Activated T-helper 1 cell treated with Interleukin-2 at 50 U/mL for 16 hours (primary cell): Measurements from ENCODE around the gene MTF2.

ENCODE experiments used
- DNase-seq: peaks from one replicate; pipeline ENCODE4 v3.0.0-alpha.2; 2020; ENCODE audit warnings: low read depth

Gene MTF2

GRCh38 chr1:93083979-93084378, 4.9 kb downstream of the MTF2 start:
- no peak for DNase-seq

- no peak for DNase-seq
These were observed 8.4 kb downstream of the MTF2 start for GRCh38 chr1:93087532-93087931.

- DNase-seq, result no peak
These were observed 14.4 kb downstream of the MTF2 start for GRCh38 chr1:93093332-93094006.

- no peak for DNase-seq
These were observed 16.9 kb downstream of the MTF2 start for GRCh38 chr1:93095804-93096585.

GRCh38 chr1:93102142-93102541, 23.1 kb downstream of the MTF2 start:
- DNase-seq, result no peak

DNA sequence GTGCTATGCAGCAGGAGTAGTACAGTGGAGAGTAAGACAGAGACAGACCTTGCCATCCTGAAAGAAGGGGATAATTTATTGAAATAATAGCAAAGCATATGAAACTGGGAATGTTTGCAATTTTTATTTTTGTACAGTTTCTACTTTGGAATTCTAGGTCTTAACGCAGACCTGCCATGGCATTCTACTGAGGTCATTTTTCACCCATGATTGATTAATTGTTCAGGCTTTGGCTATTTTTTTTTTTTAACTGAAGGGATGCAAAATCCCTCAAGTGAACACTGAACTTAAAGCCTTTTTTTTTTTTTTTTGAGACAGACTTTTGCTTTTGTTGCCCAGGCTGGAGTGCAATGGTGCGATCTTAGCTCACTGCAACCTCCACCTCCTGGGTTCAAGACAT, 27.1 kb downstream of the MTF2 start:
- DNase-seq, result no peak

GRCh38 chr1:93107395-93107794, 28.3 kb downstream of the MTF2 start:
- no peak for DNase-seq

DNA sequence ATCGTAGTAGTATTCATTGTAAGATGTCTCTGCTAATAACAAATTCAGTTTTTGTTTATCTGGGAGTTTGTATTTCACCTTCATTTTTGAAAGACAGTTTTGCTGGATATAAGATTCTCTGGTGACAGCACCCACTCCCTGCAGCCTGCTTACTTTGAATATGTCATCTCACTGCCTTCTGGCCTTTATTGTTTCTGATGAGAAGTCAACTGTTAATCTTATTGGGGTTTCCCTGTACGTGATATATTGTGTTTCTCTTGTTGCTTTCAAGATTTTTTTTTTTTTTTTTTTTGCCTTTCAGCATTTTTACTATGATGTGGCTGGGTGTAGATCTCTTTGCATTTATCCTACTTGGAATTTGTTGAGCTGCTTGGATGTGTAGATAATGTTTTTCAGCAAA, 29.3 kb downstream of the MTF2 start:
- DNase-seq, result no peak

DNA sequence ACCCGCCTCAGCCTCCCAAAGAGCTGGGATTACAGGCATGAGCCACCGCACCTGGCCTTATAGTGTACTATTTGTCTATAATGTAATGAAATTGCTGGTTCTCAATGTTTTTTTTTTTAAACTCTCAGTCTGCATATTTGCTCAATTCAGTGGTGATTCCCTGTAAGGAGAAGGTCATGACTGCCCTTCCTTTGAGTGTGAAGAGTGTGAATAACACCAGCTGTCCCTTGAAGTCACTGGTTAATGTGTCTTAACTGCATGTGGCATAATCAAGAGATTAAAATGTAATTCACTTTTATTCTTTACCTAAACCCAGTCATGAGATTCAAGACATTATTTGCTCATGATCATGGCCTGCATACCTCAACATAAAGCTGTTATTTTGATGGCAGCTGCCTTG, 30.5 kb downstream of the MTF2 start:
- DNase-seq, result no peak

- DNase-seq, result no peak
These were observed 32.0 kb downstream of the MTF2 start for GRCh38 chr1:93111065-93111464.

DNA sequence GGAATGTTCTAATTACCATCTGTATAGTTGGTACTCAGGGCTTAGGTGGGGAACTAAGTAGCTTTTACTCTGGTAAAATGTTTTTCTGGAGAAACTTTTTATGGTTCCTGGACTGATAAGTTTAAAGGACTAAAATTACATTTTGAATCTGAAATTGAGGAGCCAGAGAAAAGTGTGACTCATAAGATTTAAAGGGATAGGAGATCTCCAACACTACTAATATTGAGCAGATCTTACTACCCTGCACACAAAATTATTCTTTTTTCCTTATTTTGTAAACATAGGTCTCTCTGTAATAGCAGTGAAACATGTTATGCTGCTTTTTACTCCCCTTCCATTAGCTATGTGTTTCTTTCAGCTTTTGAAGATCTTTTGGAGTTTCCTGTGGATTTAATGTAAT, 32.5 kb downstream of the MTF2 start:
- DNase-seq, result no peak

DNA sequence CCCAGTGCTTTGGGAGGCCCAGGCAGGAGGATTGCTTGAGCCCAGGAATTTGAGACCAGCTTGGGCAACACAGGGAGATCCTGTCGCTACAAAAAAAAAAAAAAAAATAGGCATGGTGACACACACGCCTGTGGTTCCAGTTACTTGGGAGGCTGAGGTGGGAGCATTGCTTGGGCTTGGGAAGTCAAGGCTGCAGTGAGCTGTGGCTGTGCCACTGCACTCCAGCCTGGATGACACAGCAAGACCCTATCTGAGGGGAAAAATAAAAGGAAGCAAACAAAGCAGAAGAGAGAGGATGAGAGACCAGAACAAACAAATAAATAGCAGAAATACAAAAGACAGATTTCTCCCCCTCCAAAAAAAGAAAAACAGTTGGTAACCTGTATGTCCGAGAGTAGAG, 34.0 kb downstream of the MTF2 start:
- DNase-seq, result no peak

GRCh38 chr1:93114391-93114790, 35.3 kb downstream of the MTF2 start:
- DNase-seq, result no peak

DNA sequence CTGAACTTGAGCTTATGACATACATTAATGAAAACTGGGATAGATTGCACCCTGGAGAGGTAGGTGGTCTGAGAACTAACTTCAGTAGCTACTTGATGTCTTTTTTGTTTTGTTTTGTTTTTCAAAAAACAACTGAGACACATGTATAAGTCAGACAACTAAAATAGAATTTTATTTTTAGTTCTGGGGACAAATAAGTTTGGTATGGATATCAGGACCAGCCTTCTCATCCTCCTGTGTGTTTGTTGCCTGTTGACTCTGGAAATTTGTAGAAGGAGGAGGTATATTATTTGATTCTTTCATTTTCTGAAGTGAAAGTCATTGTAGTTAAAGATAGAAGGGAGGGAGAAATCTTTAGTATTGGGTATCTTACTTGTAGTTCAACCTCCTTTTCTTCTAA, 41.5 kb downstream of the MTF2 start:
- DNase-seq, result no peak

- no peak for DNase-seq
These were observed 44.2 kb downstream of the MTF2 start for GRCh38 chr1:93123201-93123783.

GRCh38 chr1:93124556-93125355, 45.7 kb downstream of the MTF2 start:
- DNase-seq, result no peak

DNA sequence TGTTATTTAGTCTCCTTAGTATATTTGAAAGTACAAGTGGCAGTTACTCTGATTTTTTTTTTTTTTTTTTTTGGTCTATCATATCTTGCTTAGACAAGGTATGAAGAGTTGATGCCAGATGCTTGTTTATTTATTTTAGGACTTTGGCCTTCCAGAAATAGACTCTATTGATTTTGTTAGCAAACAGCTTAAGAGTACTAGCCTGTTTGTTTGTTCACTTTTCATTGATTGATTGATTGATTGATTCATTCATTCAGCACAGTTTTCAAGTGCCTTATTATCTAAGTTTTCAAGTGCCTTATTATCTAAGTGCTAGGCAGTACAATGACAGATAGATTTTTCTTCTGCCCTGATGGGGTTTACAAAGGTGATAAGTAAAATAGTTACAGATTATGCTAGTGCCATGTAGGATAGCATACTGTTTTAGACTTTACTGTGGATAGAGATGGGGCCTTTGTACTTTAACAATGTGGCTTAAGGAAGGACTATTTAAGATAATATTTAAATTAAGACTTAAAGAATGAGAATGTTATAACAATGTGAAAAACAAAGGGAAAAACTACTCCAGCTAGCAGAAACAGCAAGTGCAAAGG, 50.5 kb downstream of the MTF2 start:
- DNase-seq, result no peak

DNA sequence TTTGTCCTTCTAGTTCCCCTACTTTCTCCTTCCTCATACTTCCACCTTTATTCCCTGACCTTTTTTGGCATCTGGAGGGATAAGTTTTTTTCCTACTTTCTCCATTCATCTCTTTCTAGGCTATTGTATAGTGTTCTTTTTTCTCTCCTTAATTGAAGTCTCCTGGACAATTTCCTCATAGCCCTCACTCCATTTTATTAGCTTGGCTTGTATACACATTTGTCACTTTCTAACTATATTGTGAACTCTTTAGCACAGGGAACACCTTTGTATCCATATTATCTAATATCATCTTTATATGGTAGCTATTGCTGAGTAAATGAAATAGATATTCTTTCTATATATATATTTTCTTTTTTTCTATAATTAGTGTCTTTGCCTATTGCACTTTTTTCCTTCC, 53.6 kb downstream of the MTF2 start:
- DNase-seq, result no peak

GRCh38 chr1:93136445-93136844, 57.4 kb downstream of the MTF2 start:
- no peak for DNase-seq

DNA sequence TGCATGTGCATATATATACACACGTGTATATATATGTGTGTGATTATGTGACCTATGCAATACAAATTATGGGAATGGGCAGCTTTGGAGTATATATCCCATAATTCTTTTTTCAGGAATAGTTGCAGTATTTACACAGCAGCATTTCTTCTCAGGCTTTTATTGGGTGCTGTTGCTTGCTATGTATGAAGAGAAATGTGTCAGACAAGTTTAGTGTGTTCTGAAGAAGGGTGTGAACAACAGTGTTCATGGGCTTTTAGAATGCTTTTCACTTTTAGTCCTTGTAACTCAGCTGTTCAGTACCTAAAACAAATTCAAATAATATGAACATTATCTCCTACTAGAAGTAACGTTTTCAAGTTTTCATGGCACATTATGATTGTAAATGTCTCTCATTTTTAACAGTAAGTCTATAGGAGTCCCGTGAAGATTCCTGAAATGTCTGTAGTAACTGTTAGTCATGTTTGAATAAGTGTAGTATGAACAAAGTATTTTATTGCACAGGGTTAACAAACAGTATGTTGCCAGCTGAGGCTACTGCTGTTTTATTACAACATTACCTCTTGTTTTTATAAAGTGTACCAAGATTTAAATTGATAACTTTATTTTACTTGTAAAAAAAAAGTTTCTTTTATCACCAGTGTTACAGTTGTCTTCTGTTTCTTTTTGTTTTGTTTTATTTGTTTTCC, 58.7 kb downstream of the MTF2 start:
- DNase-seq, result no peak

- no peak for DNase-seq
These were observed 61.0 kb downstream of the MTF2 start for GRCh38 chr1:93140106-93140505.

GRCh38 chr1:93142161-93142560, 63.1 kb downstream of the MTF2 start:
- DNase-seq, result no peak
